HG03442 (cell line): ENCODE data around the gene CLDN15.

ENCODE experiments used
- ATAC-seq: cut with Tn5 transposase; IDR thresholded peaks from one replicate; pipeline ENCODE4 v1.9.1; 2021; ENCODE audit warnings: mild to moderate bottlenecking, moderate library complexity; ENCODE audit not compliant: unreplicated experiment

Gene CLDN15

DNA sequence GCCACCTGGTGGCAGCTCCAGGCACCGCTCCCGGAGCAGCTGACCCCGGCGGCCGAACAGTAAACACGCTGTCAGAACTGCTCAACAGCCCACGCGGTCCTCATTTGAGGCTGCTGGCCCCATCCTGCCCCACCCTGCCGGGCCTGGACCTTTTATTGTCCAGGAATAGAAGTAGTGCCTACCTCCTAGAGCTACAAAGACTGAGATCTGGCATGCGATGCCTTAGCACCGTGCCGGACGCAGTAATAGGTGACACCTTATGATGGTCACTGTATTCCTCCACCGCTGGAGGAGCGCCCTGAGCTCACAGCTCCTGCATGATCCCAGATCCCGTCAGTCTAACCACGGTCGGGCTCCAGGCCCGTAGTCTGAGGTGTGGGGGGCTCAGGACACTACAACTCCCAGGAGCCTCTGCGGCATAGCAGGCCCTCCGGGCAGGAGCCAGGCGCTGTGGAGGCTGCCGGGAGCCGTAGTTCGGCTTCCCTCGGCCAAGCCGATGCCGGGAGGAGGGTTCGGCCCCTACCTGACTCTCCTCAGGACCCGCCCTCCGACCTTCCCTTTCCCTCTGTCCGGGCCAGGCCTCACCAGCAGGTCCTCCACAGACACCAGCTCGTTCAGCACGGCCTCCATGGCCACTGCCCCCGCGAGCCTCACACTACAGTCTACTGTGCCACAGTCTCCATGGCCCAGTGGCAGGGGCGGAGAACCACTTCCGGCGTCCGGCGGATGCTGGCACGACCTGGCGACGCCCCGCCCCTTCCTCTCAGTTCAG is 7.0 kb upstream of the CLDN15 start, which contains the start of gene FIS1:
Gene FIS1 (minus strand): TSS at position 707 of the 772 bp plus-strand sequence. CDS start 77 bp downstream, at position 630.
- ATAC-seq: peak; percentile 90

GRCh38 chr7:101243646-101244374 is 6.2 kb upstream of the CLDN15 start:
- no peak for ATAC-seq

GRCh38 chr7:101241443-101242349 is 4.1 kb upstream of the CLDN15 start:
- ATAC-seq: no peak

- ATAC-seq: no peak
These were observed 3.4 kb upstream of the CLDN15 start for GRCh38 chr7:101241015-101241363.

- ATAC-seq: no peak
These were observed 2.8 kb upstream of the CLDN15 start for GRCh38 chr7:101240226-101241014.

- ATAC-seq: no peak
These were observed 2.3 kb upstream of the CLDN15 start for GRCh38 chr7:101239951-101240220.

DNA sequence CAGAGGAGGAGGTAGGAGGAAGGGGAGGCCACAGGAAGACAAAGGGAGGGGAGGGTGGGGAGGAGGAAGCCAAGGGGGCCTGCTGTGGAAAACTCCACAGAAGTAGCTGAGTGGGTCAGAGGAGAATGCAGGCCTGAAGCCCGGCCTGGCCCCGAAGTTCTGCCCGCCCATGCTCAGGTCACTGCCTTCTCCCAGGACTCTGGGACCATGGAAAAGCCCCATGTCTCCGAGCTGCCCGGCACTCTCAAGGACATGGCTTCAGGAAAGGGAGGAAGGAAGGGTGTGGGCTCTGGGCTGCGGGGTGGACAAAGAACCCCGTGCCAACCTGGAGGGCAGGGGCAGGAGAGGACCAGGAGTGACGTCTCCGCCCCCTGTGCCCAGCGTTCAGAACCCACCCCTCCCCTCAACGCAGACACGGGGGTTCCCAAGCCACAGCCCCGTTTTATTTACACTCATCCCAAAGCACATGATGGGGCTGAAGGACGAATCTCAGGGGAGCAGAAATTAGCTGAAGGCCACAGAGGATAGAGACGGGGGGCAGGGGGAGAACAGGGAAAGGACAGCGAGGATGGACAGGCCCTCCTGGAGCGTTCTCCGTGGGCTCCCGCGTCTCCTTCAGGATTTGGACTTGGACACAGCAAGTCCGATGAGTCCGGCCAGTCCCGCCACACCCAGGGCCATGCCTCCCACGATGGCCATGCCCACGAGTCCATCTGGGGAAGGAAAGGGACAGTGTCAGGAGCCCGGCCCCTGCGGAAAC is 1.8 kb upstream of the CLDN15 start:
- ATAC-seq: no peak

DNA sequence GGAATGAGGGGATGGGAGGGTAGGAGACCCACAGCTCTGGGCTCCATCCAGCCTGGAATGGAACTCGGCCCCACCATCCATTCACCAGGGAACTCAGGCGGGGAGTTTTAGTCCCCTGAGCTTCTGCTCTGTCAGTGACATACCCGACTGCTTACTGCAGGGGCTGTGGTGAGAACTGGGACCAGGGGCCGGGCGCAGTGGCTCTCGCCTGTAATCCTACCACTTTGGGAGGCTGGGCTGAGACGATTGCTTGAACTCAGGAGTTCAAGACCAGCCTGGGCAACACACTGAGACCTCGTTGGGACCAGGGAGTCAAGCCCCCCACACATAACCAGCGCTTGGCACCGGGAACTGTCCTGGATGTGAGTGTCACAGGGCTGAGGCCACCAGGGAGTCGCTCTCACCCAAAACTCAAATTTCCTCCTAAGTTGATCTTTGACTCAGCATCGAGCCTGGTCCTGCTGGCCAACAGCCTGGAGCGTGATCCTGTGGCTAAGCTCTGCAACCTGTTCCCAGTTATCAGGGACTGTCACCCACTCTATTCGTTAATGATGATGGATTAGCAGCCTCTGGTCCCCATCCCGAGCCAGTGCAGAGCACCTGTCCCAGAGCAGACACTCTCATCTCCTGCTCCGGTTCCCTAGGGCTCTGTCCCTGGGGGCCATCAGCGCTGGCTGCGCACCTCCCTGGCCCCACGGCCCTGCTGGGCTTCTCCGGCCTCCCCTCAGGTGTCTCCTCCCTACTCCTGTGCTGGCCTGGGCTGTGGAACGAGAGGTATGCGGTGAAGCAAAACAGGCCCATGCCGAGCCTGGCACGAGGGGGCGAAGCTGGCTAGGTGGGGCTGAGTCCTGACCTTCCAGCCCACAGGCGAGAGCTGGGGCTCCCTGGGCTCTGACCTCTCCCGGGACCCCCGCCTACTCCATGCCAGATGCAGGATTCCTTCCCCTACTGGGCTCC is 902 bp upstream of the CLDN15 start:
- no peak for ATAC-seq

- no peak for ATAC-seq
These were observed 1.2 kb downstream of the CLDN15 start for GRCh38 chr7:101236292-101236835.

DNA sequence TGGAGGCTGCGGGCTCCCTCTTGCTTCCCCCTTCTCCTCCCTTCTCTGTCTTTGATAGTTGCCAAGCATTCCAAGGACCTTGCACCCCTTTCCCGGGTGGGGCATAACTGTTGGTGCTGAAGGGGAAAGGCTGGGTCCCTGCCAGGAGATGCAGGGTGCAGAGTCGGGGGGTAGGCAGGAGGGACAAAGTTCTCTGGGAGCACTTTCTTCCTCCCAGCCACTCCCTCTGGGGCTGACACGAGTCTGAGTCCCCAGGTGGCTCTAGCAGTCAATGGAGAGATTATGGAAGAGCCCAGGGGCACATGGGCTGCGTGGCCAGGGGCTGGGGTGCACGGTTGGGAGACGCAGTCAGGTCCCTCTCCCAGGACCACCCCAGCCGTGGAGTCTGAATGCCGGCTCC is 2.1 kb downstream of the CLDN15 start:
- ATAC-seq: no peak

DNA sequence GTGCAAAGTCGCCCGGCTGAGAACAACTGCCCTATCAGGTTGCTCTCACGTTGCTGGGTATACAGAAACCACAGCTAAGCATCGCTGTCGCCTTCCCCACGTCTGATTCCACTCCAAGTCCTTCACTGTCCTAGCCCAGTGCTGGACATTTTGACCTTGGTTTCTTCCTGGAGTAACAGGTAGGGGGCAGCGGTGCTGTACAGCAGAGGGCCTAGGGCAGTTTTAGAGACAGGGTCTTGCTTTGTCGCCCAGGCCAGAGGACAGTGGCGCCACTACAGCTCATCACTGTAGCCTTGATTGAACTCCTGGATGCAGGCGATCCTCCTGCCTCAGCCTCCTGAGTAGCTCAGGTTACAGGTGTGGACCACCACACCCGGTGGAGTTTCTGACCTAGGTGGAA is 2.6 kb downstream of the CLDN15 start:
- ATAC-seq: no peak

- ATAC-seq: no peak
These were observed 3.0 kb downstream of the CLDN15 start for GRCh38 chr7:101234636-101235035.

- ATAC-seq: no peak
These were observed 3.6 kb downstream of the CLDN15 start for GRCh38 chr7:101233907-101234547.

GRCh38 chr7:101232141-101232850 is 5.3 kb downstream of the CLDN15 start:
- no peak for ATAC-seq

DNA sequence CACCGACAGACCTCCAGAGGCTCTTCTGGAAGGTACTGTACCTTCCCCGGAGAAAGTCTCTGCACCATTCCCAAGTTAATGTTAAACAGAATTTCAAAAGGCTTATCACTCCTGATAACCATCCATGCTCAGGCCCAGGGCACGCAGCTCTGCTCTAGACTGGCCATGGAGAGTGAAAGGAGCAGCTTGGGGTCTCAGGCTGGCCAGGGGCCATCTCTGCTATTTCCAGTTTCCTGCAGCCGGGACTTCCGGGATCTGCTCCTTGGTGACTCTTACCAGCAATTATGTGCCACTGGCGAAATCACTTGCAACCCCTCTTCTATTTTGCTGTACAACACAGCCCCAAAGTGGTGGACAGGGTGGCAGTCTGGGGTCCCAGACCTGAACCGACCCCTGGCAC is 6.0 kb downstream of the CLDN15 start:
- ATAC-seq: no peak

DNA sequence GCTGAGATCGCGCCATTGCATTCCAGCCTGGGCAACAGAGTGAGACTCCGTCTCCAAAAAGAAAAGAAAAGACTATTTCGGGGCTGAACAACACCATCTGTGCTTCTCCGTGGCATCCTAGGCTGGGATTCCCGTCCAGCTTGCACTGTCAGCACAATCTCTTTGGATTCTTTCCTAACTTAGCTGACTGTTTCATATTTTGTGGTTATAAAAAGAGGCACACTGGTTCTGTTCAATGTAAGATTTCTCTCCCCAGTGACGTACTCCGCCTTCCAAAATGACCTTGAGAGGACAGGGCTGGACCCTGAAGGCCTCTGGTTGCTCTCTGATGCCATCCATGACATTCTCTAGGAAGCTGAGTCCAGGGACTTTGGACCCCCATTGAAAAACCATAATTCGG is 10.9 kb downstream of the CLDN15 start:
- no peak for ATAC-seq

DNA sequence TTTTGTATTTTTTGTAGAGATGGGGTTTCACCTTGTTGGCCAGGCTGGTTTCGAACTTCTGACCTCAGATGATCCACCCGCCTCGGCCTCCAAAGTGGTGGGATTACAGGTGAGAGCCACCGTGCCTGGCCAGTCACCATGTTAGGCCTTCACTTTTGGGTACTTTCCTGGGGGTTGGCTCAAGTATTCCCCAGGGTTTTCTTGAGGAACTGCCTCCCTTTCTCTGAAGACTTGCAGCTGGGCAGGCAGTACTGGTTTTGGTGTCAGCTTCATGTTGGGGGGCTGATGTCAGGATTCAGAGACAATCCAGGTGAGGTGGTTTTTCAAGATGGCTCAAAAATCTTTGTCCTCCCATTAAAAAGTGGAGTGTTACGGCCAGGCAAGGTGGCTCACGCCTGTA is 12.0 kb downstream of the CLDN15 start:
- no peak for ATAC-seq

- no peak for ATAC-seq
These were observed 14.1 kb downstream of the CLDN15 start for GRCh38 chr7:101223528-101223927.
